Adrenal gland (tissue), 5 donors: Measurements from ENCODE around the gene C2CD2L.
"Not testable (repeated sequence)": the region's sequence is repeated elsewhere in the genome, so short reads cannot be mapped to it uniquely, and the experiment has no call there.

ENCODE experiments used
- CTCF ChIP-seq, 6 experiments: fragments of 450-650 bp in 4 of 6; fragments of 200-600 bp in 2 of 6; sonication (generic) in 1 of 6; IDR thresholded peaks; 1 replicate in 5 of 6; 2 replicates in 1 of 6; pipeline versions ENCODE4 v1.5.1 to v1.8.0; 2016 to 2021; ENCODE audit warnings: antibody characterized with exemption in 6 of 6, mild to moderate bottlenecking in 2 of 6, moderate library complexity in 1 of 6
- POLR2A ChIP-seq, 2 donors: fragments of 450-650 bp; IDR thresholded peaks; one replicate each; pipeline ENCODE4 v1.6.1; 2017; ENCODE audit warnings: antibody characterized with exemption in 2 of 2, mild to moderate bottlenecking in 2 of 2, moderate library complexity in 1 of 2
- donor health status: DM: no; HTN: no; CAD: no.

GRCh38 chr11:119139276-119139675 is 32.1 kb downstream of the C2CD2L start:
- TF ChIP-seq CTCF, POLR2A (IDR thresholded peaks at IDR 0.05): not testable (repeated sequence)
